T-helper 2 cell (primary cell): ENCODE results near the gene ASAP2.

Source experiments
- DNase-seq, 5 experiments: peaks; one replicate each; pipeline versions ENCODE4 v3.0.0 to v3.0.0-alpha.2; 2012 to 2022

Gene ASAP2

DNA sequence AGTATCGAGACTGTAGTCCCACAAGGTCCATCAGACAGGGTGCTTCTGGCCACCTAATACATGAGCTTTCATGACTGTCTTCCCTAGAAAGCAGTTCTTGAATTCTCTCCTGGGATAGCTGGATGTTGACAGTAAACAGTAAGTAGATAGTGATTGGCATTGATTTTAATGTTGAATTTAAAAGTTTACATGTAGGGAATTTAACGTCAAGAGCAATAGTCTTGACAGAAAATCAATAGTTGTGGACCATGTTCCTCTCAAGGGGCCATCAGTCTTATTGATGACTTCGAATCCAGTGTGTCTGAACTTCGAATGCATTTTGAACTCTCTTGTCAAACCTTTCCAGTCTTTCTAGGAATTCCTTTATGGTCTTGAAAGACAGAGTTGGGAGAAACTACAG, 152.9 kb downstream of the ASAP2 start:
- DNase-seq = no peak

DNA sequence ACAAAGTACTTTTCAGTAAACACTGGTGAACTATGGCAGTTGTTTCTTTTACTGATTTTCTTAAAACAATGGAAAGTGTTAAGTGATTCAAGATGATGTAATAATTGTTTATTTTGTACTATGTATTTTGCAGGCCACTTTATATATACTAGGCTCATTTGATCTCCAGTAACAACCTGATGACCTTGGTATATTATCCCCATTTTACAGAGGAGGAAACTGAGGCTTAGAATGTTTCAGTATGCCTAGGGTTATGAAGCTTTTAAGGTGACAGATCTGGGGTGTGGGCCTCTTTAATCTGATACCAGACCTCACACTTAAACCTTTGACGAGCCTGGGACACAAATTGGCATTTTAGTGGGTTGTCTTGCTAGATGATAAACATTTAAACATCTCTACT, 153.5 kb downstream of the ASAP2 start:
- no peak for DNase-seq

DNA sequence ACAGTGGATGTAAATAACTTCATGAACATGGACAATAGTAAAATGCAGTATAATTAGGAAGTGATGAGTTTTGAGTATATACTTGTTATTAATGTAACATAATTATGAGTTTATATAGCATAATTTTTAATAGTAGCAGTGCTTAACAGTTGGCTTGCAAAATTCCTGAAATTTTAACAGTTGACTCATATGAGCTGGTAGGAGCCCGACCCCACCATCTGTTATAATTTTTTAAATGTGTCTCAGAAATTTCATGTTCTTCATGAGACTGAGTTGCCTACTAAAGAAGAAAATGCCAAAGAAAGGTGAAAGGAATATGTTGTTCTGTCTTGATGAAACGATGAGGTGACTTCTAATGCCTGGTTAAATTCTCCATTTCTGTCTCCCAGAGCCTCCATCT, 154.1 kb downstream of the ASAP2 start:
- no peak for DNase-seq

DNA sequence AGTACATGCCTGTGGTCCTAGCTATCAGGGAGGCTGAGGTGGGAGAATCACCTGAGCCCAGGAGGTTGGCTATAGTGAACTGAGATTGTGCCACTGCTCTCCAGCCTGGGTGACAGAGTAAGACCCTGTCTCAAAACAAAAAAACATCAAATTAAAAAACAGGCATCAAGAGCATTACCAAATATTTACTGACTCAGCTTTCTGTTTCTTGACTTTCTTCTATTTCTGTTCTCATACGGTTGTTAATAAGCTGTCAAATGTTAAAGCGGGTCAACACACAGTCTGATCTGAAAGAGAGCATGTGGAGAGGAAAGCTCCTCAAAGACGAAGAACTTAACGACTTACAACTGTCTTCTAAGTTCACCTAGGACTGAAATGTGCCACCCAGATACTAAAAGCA, 157.8 kb downstream of the ASAP2 start:
- DNase-seq = no peak

DNA sequence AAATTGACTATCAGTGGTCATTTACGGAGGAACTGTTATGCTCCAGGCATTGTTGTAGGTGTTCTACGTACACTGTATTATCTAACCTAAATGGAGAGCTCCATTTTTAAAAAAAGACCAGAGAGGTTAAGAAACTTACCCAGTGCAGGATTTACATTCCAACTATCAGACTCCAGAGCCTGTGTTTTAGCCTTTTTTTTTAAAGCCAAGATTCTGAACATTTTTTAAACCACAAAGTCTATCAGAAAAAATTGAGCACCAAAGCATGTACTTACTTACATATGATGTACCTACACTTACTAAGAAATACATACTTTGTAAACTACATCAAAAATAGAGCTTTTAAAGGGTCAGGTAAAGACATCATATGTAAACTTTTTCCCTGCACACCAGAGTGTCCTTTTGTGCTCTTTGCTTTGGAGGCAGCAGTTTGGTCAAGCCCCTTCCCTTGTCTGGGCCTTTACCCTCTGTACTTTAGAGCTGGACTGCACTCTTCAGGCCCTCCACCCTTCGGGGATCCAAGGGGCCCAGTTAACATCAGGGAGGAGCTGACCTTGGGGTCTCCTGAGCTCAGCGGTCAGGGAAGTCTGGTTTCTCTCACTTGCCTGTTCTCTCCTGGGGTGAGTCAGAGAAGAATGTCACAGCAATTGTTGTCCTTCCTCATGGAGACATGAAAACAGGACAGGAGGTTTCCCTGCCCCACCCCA, 158.3 kb downstream of the ASAP2 start:
- no peak for DNase-seq

DNA sequence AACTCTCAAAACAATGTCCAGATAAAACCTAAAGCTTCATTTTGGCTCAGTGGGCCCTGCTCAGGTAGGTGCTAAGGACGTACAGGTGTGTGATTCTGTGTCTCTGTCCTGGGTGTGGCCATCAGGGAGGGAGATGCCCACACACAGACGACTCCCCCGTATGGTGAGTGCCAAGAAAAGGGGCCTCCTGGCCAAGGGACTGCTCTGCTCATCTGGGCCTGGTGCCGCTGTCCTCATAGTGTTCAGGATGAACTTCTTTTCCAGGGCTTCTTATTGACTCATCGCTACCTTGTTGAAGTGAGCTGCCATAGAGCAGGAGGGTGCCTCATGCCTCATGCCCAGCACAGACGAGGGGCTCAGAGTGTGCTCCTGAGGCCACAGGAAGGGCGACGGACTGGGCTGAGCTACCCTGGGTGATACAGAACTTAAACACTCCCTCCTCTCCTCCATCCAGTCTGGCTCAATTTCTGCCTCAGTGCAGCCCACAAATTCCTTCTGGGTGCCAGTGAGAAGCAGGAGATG, 158.9 kb downstream of the ASAP2 start:
- no peak for DNase-seq

DNA sequence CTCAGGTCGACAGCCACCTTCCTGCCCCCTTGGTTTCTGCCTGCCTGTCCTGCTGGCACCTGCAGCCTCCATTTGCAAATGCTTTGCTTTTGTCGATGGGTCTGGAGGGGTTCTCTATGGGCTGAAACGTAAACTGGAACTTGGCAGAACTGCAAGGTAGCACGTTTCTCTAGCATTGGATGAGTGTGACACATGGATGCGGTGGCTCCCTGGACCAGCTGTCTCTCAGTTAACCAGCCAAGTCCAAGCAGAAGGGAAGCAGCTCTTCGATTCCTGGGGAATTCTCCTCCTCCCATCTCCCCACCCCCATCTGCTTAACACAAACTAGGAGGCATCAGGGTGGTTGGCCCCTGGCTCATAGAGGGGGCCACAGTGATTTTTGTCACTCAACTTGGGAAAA, 159.4 kb downstream of the ASAP2 start:
- no peak for DNase-seq

GRCh38 chr2:9370746-9371145, 164.1 kb downstream of the ASAP2 start:
- no peak for DNase-seq

DNA sequence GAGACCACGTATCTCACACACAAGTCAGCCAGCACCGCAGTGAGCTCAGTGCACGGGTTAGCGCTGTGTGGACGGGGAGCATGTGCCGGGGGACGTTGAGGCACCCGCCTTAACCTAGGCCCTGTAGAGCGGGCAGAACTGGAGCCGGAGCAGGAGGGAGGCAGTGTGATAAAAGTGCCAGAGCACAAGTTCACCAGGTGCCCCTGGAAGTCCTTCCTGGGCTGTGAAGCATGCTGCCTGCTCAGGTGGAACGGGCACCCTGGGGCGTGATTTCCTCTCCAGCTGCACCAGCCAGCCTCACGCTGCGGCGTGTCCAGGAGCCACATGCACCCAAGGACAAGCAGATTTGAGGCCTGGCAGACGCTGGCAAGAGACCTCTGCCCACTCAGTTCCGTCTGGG, 166.4 kb downstream of the ASAP2 start:
- DNase-seq = no peak

DNA sequence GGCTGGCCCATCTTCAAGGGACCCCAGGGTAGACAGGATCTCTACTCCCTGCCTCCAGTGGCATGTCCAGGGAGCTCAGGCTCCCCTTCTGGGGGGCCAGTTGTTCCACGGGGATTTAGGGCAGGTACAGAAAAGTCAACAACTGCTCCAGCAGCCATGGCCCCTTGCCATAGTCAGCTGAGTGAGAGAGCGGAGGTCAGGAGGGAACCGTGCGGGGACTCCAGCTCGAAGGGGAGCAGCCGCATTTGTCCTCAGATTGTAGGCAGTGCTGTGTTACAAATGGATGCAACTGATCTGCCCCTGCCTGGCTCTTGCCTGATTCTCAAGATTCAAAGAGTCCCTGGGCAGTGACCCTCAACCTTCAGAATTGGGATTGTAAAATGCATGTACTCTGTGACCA, 166.9 kb downstream of the ASAP2 start:
- no peak for DNase-seq

- no peak for DNase-seq
Measured at GRCh38 chr2:9374071-9374730, 167.6 kb downstream of the ASAP2 start.

DNA sequence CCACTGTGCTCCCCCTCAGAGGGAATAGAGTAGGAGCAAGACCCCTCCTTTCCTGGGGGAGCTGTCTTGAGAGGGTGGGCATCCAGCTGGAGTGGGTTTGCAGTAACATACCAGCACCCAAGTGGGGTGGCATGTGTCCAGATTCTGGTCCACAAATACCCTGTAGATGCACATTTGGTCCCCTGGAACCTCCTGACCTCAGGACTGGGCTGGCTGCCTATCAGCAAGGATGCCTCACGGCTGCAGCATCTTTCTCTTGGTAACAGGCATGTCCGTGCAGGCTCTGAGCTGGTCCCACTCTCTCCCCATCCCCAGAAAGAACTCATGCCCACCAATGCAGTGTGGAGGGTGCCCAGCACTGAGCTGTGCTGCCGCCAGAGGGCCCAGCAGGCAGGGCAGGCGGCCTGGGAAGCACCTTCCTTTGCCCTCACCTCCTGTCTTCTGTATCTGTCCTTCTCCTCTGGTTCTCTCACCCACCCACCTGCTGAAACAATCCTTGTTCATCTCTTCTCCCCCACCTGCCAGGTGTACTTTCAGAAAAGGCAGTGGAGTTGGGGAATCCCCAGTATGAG, 169.3 kb downstream of the ASAP2 start:
- DNase-seq = no peak

DNA sequence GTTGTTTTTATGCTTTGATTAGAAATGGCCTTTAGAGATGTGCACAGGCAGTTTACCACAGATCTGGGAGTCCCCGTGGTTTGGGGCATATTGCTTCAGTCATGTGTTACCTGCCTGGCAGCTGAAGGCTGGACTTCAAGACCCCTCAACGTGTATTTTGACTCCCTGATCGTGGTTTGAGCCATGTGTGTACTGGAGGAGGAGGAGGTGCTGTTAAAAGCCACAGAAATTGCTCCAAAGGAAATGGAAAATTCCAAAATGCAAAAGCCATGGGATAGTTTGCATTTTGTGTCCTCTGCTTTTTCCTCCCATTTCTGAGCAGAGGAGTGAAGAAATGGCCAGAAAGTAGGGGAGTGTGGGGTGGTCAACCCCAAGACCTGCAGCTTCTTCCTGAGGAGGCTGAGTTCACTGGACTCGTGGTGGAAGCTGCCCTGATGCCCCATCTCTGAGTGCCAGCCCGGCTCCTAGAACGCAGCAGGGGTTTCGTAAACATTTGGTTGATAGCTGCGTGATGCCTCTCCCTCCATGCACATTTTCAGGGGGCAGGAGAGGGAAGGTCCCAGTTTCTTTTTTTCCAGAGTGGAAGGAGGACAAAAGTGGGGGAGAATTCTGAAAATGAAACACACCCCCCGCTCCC, 171.0 kb downstream of the ASAP2 start:
- DNase-seq = no peak

- DNase-seq = no peak
Measured at GRCh38 chr2:9378433-9379390, 172.1 kb downstream of the ASAP2 start.

DNA sequence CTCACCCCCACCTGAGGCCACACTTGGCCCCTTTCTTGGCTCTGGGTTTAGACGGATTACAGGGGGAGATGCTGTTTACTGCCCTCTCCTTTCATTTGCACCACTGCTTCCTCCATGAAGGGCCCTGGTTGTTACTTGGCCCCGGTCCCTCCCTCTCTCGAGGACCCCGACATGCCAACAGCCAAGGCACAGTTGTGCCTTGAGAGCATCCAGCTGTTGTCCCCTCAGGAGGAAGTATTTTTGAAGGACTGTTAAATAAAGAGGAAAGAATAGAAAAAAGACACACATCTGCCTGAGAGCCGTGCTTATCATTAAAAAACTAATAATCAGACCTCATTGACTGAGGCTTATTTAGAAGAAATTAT, 172.8 kb downstream of the ASAP2 start:
- DNase-seq = no peak

DNA sequence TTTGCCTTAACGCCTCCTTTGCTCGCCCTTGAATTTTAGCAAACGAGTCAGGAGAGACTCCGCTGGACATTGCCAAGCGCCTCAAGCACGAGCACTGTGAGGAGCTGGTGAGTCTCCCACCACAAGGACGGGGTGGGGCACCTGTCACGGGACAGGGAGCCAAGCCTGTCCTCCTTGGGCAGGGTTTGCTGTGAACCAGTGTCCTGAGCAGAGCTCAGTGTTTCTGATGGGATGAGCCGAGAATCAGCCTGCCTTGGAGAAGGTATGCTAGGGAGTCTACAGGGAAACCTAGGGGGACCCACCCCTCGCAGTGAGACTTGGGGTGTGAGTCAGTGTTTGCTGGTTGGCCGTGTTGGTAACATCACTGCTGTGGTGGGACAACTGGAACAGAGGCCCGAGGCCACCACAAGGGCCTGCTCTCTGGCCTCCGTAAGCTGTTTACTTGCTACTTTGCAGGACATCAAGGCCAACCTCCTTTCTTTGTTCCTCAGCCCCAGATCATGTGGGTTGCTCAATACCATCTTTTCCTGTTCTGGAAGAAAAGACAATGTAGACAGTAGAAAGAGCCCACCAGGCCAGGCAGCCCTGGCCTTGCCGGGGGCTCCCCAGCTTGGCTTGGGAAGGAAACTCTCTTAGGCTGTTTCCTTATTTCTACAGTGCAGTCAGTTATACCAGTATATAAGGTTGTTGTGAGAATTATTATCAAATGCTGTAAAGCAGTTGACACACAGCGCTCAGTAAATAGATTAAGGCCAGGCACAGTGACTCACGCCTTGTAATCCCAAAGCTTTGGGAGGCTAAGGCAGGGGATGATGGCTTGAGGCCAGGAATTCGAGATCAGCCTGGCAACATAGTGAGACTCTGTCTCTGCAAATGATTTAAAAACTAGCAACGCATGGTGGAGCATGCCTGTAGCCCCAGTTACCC, 174.4 kb downstream of the ASAP2 start:
- DNase-seq = no peak

DNA sequence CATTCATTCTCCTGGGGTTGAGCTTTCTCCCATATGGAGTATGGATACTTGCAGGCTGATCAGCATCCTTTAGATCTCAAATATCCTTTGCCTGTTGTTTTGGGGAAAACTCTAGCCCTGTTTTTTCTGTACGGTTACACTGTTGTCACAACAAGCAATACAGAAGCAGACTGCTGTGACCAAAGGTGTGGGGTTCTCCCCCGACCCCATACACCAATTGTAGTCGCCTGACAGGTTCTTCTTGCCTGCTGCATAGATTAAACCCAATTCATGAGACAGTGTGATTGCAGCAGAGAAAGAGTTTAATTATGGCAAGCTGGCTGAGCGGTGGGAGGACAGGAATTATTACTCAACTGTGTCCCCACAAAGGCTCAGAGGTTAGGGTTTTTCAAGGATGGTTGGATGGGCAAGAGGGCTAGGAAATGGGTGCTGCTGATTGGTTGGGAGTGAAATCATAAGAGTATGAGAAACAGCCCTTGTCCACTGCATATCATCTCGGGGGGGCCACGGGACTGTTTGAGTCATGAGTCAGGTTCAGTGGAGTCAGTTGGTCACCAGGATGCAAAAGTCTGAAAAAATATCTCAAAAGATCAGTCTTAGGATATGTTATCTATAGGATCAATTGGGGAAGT, 176.1 kb downstream of the ASAP2 start:
- no peak for DNase-seq

GRCh38 chr2:9384521-9384920, 177.9 kb downstream of the ASAP2 start:
- DNase-seq = no peak

DNA sequence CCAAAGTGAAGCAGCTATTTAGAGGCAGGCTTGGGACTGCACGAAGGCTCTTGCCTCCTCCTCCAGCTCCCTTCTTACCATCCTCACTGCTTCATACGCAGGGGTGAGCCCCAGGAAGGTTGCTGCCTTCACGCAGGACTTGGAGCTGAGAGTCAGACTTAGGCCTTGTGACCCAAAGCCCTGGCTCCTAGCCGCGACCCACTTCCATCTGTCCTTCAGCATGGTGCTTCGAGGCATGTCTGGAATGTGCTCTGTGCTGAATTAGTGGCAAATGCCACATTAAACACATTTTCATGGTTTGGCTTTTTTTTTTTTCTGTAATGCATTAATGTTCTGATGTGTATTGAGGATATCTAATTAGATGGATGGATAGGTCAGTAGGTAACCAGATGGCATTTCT, 179.2 kb downstream of the ASAP2 start:
- DNase-seq = no peak

DNA sequence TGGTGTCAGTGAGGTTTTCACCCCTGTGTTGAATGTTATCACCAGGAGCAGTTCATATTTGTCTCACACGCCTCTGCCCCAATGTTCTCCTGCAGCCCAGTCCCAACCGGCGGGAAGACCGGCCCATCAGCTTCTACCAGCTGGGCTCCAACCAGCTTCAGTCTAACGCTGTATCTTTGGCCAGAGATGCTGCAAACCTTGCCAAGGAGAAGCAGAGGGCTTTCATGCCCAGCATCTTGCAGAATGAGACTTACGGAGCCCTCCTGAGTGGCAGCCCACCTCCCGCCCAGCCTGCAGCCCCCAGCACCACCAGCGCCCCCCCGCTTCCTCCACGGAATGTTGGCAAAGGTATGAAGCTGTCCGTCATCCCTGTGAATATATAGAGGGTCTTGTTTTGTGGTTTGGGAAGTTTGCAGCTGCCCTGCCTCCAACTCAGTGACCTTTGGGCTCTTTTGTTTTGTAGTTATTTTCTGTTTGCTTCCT, 181.6 kb downstream of the ASAP2 start:
- DNase-seq = no peak
